GM04503 (cell line): ENCODE results near the gene B3GAT3.
"Not testable (repeated sequence)": the region's sequence is repeated elsewhere in the genome, so short reads cannot be mapped to it uniquely, and the experiment has no call there.

Experiments
- DNase-seq: peaks from one replicate; pipeline ENCODE4 v3.0.0-alpha.2; 2012; ENCODE audit warnings: low read depth

The B3GAT3 gene

DNA sequence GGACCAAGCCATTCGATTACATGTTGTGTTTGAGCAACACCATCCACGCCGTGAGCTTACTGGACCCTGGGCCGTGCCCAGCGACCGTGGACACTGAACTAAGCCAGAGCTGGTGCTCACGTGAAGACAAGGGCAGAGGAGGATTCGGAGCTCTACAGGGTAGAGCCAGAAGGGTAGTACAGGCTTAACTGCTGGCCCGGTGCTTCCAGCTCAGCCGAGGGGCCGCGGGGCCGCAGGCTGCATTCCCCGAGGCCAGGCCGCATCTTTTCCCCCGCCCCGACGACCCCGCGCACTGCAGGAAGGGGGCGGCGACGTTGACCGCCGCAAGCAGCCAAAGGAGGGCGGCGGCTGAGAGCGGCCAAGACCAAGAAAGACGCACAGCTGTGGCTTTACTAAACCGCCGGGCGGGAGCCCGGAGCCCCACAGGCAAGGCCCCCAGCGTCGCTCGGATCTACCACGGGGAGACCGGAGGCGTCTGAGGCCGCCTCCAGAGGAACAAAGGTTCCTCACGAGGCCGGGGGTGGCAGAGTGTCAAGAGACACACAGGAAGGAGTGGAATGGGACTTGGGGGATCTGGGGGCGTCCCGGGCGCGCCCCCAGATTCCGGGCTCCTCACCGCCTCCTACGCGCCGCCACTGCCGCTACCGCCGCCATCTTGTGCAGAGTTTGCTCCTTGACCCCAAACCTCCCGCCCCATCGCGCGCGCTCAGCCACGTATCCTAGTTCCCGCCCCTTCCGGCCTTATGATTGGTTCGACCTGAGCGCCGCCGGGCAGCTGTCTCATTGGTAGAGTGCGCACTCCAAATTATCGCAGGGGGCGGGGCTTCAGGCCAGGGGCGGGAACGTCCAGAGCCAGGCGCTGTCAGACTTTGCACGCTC is 24.4 kb upstream of the B3GAT3 start, which contains the start of gene GANAB:
GANAB (minus strand) TSS at position 668 of the 879 bp plus-strand sequence; CDS start at position 654, 14 bp downstream.
- peak; percentile 87 for DNase-seq

DNA sequence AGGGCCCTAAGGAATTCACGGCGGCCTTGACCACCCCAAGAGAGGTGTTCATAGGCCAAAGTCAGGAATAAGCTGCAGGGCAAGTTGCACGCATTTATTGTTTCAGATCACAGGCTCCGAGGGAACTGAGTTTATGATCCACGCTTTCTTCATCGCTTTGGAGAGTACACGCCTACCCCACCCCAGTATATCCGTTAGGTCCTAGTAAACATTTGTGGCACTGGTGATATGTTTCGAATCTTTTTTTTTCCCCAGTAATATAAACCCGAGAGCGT is 23.8 kb upstream of the B3GAT3 start:
- no peak for DNase-seq

DNA sequence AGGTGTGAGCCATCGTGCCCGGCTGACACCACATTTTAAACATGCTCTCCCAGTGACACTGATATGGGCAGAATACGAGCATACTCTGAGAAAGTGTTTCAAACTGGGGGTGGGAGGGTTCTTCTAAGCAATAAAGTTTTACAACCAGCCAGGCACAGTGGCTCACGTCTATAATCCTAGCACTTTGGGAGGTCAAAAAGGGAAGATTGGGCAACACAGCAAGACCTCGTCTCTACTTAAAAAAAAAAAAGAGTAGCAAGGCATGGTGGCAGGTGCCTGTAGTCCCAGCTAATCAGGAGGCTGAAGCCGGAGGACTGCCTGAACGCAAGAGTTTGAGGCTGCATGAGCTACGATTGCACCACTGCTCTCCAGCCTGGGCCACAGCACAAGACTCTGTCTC is 22.4 kb upstream of the B3GAT3 start:
- no peak for DNase-seq

DNA sequence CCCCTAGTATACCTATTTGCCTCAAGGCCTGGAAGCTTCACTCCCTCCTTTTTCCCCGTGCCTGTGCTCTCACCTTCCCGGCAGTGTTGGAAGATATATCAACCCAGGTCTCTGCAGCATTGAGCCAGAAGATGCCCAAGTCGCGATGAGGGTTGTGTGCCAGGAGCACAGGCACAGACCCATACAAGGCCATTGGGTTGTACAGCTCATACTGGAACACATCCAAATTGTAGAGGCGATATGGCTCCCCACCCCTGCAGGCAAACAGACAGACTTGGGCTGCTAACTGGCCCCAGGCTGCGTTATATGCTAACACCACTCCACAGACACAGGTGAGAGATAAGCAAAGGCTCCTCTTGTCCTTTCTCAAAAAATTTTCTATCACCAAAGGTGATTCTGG is 10.7 kb upstream of the B3GAT3 start:
- no peak for DNase-seq

DNA sequence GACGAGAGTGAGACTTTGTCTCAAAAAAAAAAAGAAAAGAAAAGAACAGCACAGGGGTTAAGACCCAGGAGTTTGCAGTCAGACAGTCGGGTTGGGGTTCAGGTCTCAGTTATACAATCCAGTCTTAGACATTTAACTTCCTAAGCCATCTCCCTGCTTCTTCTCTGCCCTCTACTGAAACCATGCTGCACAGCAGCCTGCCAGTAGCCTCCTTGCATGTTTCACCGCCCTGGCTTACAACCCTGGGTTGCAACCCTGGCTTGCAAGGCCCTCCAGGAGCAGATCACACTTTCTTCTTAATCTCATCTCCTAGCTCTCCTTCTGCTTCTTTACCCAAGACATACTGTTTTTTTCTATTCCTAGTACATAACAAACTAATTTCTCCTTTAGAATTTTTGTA is 5.9 kb upstream of the B3GAT3 start:
- DNase-seq, result no peak

DNA sequence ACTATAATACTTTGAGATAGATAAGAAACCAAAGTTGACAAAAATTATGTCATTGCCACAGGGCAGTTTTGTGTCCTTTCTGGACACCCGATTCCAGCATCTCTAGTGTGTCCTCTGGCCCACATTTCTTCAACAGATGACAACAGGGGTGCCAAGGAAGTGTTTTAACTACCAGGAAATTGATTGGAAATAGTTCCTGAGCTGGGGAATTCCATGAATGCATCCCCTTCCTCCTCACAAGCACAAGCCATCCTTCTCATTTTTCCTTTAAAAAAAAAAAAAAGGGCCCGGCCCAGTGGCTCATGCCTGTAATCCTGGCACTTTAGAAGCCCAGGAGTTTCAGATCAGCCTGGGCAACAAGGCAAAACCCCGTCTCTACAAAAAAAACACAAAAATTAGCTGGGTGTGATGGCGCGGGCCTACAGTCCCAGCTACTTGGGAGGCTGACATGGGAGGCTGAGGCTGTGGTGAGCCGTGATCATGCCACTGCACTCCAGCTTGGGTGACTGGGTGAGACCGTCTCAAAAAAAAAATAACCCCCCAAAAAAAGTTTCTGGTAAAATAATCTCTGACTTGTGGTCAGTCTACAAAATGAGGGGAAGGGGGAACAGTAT is 797 bp upstream of the B3GAT3 start:
- DNase-seq, result no peak

DNA sequence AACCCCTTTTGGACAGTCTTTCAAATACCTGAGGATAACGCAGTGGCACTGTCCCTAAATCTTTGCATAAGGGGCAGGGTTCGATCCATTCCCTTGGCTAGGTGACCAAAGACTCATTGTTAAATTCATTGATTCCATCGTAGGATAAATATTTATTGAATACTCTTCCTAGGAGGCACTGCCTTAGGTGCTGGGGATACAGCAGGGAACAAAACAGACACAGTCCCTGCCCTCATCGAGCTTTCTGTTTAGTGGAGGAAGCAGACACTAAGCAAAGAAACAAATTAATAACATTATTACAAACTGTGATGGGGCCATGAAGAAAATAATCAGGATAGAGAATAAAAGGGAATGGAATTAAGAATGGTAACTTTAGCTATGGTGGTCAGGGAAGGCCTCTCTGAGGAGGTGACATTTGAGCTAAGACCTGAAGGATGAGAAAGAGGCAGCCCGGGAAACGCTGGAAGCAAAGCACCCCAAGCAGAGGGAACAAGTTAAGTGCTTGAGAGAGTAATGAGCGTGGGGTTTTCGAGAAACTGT is 689 bp downstream of the B3GAT3 start:
- no peak for DNase-seq

DNA sequence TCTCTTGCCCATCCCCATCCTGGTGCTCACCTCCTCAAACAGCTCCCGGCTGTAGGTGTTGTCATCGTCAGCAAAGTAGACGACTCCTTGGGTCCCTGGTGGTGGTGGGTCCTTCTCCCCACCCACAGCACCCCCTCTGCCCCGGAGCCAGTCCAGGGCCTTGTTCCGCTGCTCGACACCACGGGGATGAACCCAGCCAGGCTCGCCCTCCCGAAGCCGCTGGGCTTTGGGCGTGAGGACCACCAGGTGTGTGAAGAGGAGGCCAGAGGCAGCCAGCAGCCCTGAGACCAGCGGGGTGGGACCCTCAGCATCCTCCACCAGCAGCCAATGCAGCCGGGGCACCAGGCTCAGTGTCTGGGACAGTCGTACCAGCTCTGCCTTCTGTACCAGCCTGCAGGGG is 4.8 kb downstream of the B3GAT3 start:
- DNase-seq, result not testable (repeated sequence)

DNA sequence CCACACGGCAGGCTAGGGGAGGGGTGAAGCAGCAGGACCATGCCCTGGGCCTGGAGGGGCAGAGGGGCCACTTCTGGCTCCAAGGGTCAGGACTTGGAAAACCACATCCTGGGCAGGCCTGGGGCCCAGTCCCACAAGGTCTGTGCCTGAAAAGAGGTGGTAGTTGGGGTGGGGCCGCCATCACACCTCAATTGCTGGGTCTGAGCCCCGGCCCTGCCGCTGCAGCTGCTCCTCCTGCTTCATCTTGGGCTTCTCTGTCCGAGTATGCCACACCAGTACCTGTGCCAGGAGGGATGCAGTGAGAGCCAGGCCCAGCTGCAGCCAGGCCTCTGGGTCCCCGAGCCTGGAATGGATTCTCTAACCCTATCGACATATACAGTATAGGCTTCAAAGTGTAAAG is 6.3 kb downstream of the B3GAT3 start:
- no peak for DNase-seq

DNA sequence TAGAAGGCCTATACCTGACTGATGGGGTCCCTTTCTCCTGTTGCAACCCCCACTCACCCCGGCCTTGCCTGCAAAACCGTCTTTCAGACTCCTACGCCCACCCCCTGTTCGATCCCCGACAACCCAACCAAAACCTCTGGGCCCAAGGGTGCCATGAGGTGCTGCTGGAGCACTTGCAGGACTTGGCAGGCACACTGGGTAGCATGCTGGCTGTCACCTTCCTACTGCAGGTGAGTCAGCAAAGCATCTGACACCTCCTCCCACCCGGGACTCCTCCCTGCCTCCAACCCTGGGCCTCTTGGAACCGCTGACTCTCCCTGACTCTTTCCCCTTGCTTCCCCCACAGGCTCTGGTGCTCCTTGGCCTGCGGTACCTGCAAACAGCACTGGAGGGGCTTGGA is 7.5 kb downstream of the B3GAT3 start:
- no peak for DNase-seq

DNA sequence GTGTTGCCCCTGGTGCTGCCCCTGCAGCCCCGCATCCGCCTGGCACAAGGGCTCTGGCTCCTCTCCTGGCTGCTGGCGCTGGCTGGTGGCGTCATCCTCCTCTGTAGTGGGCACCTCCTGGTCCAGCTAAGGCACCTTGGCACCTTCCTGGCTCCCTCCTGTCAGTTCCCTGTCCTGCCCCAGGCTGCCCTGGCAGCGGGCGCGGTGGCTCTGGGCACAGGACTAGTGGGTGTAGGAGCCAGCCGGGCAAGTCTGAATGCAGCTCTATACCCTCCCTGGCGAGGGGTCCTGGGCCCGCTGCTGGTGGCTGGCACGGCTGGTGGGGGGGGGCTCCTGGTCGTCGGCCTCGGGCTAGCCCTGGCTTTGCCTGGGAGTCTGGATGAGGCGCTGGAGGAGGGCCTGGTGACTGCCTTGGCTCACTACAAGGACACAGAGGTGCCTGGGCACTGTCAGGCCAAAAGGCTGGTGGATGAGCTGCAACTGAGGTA is 8.5 kb downstream of the B3GAT3 start:
- no peak for DNase-seq

DNA sequence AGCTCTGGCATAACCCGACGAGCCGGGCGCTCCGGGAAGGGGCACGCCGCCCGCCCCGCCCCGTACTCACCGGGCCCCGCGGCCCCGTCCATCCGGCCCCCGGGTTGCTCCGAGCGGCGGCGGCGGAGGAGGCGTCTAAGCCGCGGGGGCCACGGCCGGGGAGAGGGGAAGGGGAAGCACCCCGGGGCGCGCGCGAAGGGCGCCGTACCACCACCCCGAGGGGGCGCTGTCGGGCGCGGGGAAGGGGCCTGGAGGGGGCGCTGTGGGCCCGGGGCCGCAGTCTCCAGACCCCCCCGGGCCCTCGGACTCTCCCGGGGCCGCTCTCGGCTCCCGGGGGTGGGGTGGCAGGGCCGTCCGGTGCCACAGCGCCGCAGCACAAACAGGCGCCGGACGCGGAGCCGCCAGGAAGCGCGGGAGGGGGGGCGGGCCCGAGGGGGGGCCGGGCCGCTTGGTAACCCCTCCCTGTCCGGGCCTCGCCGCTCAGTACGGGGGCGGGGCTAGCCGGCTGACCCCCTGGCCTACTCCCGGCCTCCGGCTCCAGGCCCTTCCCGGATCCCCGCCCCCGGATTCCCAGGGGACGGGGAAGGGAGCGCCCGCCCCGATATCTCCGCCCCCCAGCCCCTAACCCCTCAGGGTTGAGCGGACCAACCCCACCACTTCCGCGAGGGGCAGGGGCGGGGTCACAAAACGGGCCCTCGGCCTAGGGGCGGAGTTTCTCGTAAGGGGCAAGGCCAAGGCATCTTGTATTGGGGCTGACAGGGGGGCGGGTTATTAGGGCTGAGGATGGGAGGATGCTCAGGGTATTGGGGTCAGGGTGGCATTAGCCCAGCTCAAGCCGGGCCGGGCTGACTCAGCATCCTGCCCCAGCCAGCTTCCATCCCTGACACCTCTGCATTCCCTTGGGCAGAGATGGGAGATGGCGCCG is 9.2 kb downstream of the B3GAT3 start, which contains the start of the genes EML3 and ROM1:
EML3 (minus strand) TSS at position 410 of the 925 bp plus-strand sequence; CDS start at position 92, 318 bp downstream.
ROM1 (plus strand) TSS at position 892 of the 925 bp plus-strand sequence; CDS start at position 917, 25 bp downstream.
- DNase-seq, result no peak

DNA sequence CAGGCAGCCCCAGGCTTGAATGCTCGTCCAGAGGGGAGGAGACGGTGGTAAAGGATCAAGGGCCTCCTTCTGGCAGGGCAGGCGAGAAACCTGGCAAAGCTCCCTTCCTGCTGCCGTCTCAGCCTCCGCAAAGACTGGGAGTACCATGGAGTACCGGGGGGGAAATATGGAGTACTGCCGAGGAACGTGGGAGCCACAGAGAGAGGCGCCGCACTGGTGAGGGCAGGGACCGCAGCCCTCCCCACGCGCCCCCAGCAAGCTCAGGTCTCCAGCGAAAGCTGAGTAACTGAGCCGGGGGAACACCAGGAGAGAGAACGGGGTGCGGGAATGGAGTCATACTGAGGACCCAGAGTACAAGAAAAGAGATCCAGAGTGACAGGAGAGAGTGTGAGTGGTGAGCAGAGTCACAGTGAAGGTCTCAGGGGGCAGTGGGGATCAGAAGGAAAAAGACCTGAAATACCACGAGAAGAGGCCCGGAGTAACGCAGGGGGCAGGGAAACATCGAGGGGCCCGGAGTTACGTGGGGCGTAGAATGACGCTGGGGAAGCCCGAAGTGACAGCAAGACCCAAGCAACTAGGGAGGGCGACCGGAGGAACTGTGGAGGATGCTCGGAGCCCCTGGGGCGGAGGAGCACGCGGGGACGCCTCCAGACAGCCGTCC is 10.0 kb downstream of the B3GAT3 start:
- no peak for DNase-seq

DNA sequence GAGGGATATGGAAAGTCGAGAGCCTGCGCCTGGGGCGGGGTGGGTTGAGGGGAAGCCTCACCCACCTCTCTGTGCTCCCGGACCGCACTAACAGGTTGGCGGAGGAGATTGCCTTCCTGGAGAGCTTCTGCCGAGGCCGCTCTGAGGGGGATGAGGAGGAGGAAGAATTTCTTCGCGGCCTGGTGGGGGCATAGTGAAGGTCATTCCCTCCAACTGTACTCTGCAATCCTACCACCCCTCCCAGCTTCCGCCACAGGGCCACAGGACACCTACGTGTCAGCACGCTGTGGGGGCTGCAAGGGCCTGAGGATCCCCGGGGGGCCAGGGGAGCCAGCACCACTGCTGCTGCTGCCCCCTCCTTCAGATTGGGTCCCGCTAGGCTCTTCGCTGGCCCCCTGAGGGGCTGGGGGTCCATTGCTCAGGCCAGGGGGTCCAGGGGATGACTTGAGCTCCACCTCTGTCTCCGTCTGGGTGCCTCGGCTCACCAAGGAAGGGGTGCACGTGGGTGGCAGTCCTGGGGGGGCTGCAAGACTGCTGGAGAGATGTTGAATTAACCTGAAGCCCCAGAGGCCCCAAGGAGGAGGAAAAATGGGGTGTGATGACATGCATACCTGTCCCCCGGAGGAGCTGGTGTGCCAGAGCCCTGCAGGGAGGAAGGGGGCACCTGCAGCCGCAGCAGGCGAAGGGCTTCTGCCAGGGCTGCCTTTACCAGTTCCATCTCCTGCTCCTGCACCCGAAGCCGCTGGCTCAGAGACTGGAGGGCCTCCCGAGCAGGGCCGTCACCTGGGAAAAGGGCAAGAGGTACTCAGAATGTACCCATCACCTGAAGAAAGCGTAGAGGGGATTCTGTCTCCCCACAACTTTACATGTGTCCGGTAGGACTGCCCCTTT is 10.7 kb downstream of the B3GAT3 start:
- DNase-seq, result no peak

DNA sequence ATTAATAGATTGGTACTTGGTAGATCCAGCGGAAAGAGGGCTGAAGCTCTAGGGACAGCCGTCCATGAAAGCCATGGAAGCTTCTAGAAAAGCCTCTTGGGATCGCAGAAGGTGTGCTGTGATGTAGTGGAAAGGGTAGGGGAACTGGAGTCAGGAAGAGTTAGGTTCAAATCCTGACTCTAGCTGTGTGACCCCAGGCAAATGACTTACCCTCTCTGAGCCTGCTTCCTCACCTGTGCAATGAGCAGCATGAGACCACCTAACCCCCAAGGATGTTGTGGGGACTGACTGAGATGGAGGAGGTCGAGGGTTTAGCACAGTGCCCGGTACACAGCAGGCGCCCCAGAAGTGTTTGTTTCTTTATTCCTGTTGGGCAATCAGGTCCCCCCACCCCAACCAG is 11.4 kb downstream of the B3GAT3 start:
- no peak for DNase-seq

DNA sequence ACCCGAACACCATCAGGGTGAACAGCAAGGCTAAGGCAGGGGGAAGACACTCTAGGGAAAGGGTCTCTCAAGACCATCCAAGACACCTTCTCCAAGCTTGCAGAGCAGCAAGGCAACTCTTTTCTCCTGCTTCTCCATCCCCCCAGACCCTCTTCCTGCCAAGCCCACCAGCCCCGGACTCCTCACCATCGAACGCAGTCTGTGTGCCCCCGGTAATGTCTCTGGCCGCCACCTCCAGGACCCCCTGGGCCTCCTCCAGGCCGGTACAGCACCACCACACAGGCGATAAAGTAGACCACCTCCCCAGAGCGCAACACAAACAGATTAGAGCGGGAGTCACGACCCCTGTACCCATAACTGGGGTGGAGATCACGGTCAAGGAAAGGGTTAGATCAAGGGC is 13.0 kb downstream of the B3GAT3 start:
- no peak for DNase-seq

DNA sequence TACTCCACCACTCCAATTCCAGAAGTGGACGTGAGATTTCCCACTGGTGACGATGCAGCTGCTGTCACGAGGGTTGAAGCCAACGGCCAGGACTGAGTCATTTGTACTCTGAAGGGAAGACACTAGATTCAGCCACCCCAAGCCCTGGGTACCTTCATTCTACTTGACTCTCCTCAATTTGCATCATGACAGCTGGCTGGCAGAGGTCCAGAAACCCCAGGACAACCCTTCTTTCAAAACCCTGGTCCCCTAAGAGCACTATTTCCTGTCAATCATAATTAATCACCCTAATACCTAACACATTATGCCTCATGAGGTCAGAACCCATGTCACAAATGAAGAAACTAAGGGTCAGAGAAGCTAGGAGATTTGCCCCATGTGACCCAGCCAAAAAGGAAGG is 14.1 kb downstream of the B3GAT3 start:
- DNase-seq, result no peak

DNA sequence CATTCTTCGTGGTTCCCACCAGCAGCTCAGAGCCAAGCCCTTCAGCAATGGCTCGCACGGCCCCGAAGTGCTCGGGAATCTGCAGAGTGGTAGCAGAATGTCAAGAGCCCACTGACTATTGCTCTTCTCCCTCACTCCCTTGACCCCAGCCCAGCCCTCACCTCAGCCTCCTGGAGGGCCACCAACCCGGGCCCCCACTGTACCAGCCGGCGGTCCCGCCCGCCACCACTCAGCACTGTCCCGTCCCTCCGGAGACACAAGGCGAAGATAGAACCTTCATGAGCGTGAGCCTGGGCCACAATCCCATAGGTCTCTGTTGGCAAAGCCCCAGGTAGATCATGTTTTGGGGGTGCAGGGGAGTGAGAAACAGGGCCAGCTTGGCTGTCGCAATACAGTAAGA is 15.9 kb downstream of the B3GAT3 start:
- DNase-seq, result no peak

DNA sequence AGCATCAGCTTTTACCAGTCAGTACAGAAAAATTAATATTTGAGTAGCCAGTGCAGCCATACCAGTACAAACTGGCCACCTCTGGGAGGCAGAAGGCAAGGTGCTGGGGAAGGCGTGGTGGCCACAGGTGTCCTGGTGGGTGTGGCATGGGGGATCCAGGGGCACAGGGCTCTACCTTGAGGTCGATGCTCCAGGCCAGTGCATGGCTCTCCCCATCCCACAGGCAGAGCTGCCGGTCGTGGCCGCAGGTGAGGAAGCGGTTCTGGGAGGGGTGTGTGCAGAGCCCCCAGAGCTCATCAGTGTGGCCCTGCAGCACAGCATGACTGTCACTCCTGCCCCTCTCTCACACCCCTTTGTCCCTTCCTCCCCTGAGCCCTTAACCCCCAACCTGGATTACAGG is 16.3 kb downstream of the B3GAT3 start:
- no peak for DNase-seq

DNA sequence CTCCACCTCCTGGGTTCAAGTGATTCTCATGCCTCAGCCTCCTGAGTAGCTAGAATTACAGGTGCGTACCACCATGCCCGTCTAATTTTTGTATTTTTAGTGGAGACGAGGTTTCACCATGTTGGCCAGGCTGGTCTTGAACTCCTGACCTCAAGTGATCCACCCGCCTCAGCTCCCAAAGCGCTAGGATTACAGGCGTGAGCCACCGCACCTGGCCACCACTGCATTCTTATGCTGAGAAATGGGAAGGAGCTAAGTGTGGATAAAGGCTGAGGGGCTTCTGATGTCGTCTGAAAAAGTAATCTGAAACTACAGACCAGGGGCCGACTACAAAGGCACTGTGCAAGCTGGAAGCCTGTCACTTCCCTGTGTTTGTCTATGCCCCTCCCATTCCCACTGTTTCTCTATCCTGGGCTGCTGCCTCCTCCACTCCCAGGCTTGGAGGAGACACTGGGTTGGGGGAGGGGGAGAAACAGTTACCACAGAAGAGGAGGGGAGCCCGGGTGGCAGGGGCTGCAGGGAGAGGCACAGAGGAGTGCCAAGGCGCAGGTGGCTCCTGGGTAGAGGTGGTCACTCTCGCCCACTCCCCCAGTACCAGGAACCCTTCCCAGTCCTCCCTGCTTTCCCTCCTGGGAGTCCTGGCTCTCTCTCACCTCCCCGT is 17.2 kb downstream of the B3GAT3 start:
- DNase-seq, result no peak
